ENCODE results near the gene SNTB2.
A peak's percentile ranks its signal among the peaks of the same experiment; 100 is the strongest.

SNTB2 gene

GRCh38 chr16:69310653-69311532 lies 123.9 kb downstream of the SNTB2 start, which contains the start of gene VPS4A:
VPS4A (plus strand) TSS chr16:69311350; CDS start chr16:69311512, 162 bp downstream.
- WGBS: 12% methylated on average over 65 of the region's 70 CpGs
- Histone ChIP-seq H3K4me1 (ENCODE audit: insufficient read depth, low read length) (peaks cover 4% of the 10 kb centered on the region; the same call in 1 of the 2 replicates), H3K36me3 (ENCODE audit: insufficient read depth, low read length) (peaks cover 18% of the 10 kb centered on the region), H3K27ac (ENCODE audit: low read depth, low read length) (peak within 1 kb of the TSS; percentile 72; the same call in 1 of the 2 replicates), H3K27me3 (ENCODE audit: insufficient read depth, low read length) (no peaks in the 10 kb centered on the region), H3K9ac (ENCODE audit: low read depth, low read length) (peak within 1 kb of the TSS; percentile 87), H3K9me3 (ENCODE audit: insufficient read depth, low read depth, low read length) (no peaks in the 10 kb centered on the region), H3K4me3 (ENCODE audit: low read length) (peak within 1 kb of the TSS; percentile 86)

- H3K27ac ChIP-seq (ENCODE audit: low read depth, low read length): peak overlapping the region; percentile 72; the same call in 1 of the 2 replicates
- peaks cover 4% of the 10 kb centered on the region; the same call in 1 of the 2 replicates for H3K4me1 ChIP-seq (ENCODE audit: insufficient read depth, low read length)
- H3K9ac ChIP-seq (ENCODE audit: low read depth, low read length): peak overlapping the region; percentile 87
- peak overlapping the region; percentile 86 for H3K4me3 ChIP-seq (ENCODE audit: low read length)
- peaks cover 26% of the 10 kb centered on the region for H3K36me3 ChIP-seq (ENCODE audit: insufficient read depth, low read length)
- no peaks in the 10 kb centered on the region for H3K9me3 ChIP-seq (ENCODE audit: insufficient read depth, low read depth, low read length)
- WGBS: 3% methylated on average over 59 of the region's 59 CpGs
- no peaks in the 10 kb centered on the region for H3K27me3 ChIP-seq (ENCODE audit: insufficient read depth, low read length)
Measured at GRCh38 chr16:69311533-69312387, 124.8 kb downstream of the SNTB2 start.

DNA sequence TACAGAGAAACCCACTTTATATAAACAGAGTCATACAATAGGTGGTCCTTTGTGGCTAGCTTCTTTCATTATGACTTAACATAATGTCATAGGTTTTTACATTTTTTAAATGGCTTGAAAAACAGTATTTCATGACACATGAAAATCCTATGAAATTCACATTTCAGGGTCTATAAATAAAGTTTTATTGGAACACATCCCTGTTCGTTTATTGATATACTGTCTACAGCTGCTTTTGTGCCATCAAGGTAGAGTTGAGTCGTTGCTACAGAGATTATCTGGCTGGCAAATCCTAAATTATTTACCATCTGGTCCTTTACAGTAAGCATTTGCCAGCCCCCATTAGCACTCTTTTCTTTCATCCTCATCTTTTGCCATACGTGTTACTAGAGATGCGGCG lies 126.5 kb downstream of the SNTB2 start:
- H3K9ac ChIP-seq (ENCODE audit: low read depth, low read length): no peak overlapping the region
- H3K9me3 ChIP-seq (ENCODE audit: insufficient read depth, low read depth, low read length): no peaks in the 10 kb centered on the region
- no peaks in the 10 kb centered on the region for H3K27me3 ChIP-seq (ENCODE audit: insufficient read depth, low read length)
- H3K27ac ChIP-seq (ENCODE audit: low read depth, low read length): no peak overlapping the region
- H3K4me3 ChIP-seq (ENCODE audit: low read length): no peak overlapping the region
- peaks cover 37% of the 10 kb centered on the region for H3K36me3 ChIP-seq (ENCODE audit: insufficient read depth, low read length)
- H3K4me1 ChIP-seq (ENCODE audit: insufficient read depth, low read length): peaks cover 4% of the 10 kb centered on the region; the same call in 1 of the 2 replicates
- 98% methylated on average over 5 of the region's 5 CpGs for WGBS

DNA sequence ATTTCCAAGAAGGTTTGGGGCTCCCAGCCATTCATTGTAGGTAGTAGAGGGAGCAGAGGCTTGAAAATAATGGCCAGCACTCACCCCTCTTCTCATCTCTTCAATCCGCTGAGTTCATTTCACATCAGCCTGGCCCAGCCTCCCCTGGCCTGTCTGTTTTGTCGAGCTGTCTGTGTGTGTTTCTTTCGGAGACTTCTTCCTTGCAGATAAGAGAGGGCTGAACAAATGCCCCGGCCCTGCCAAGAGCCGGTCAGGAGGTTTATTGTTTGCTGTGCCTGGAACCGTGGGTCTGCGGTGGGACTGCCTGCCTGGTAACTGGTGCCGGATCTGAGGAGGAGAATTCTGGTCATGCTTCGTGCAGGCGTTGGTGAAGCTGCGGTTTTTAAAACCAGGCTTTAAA lies 127.6 kb downstream of the SNTB2 start:
- H3K9me3 ChIP-seq (ENCODE audit: insufficient read depth, low read depth, low read length): no peaks in the 10 kb centered on the region
- WGBS: 97% methylated on average over 11 of the region's 11 CpGs
- peaks cover 4% of the 10 kb centered on the region; the same call in 1 of the 2 replicates for H3K4me1 ChIP-seq (ENCODE audit: insufficient read depth, low read length)
- peaks cover 47% of the 10 kb centered on the region for H3K36me3 ChIP-seq (ENCODE audit: insufficient read depth, low read length)
- H3K4me3 ChIP-seq (ENCODE audit: low read length): no peak overlapping the region
- no peak overlapping the region for H3K9ac ChIP-seq (ENCODE audit: low read depth, low read length)
- no peaks in the 10 kb centered on the region for H3K27me3 ChIP-seq (ENCODE audit: insufficient read depth, low read length)
- H3K27ac ChIP-seq (ENCODE audit: low read depth, low read length): no peak overlapping the region

DNA sequence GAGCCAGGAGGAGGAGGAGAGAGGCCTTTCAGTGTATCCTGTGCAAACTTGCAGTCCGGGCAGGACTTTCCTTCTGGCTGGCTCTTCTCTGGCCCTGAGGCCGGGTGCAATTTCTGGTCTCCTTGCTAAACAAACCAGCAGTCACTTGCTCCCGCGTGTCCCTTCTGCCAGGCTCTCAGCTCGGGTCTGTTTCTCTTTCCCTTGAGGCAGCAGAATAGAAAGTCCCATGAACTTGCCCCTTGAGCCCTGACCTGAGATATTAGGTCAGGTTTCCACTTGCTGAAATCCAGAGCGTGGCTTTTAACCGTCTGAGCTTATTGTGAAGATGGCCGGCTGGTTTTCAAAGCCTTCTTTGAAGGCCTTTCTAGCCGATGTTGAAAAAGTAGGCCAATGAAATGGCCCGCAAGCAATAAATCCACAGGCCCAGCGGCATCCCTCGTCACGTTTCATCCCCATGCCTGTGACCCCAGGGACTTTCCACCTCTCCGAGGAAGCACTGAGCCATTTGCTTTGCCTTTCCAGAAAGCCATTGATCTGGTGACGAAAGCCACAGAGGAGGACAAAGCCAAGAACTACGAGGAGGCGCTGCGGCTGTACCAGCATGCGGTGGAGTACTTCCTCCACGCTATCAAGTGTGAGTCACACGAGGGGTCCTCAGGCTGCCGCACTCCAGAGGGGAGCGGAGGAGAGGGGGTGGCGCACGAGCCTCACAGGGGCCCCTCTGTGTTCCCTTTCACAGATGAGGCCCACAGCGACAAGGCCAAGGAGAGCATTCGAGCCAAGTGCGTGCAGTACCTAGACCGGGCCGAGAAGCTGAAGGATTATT lies 128.7 kb downstream of the SNTB2 start:
- WGBS: 95% methylated on average over 30 of the region's 30 CpGs
- H3K36me3 ChIP-seq (ENCODE audit: insufficient read depth, low read length): peaks cover 59% of the 10 kb centered on the region
- no peak overlapping the region for H3K9ac ChIP-seq (ENCODE audit: low read depth, low read length)

GRCh38 chr16:69316595-69317034 lies 129.7 kb downstream of the SNTB2 start:
- H3K4me3 ChIP-seq (ENCODE audit: low read length): no peak overlapping the region
- H3K9ac ChIP-seq (ENCODE audit: low read depth, low read length): no peak overlapping the region
- H3K9me3 ChIP-seq (ENCODE audit: insufficient read depth, low read depth, low read length): no peaks in the 10 kb centered on the region
- no peaks in the 10 kb centered on the region for H3K27me3 ChIP-seq (ENCODE audit: insufficient read depth, low read length)
- H3K4me1 ChIP-seq (ENCODE audit: insufficient read depth, low read length): peaks cover 4% of the 10 kb centered on the region; the same call in 1 of the 2 replicates
- peaks cover 68% of the 10 kb centered on the region for H3K36me3 ChIP-seq (ENCODE audit: insufficient read depth, low read length)
- 96% methylated on average over 17 of the region's 17 CpGs for WGBS
- no peak overlapping the region for H3K27ac ChIP-seq (ENCODE audit: low read depth, low read length)

More for the DNA sequence above, 128.7 kb downstream of the SNTB2 start:
- Histone ChIP-seq H3K27ac (ENCODE audit: low read depth, low read length) (no peak overlapping the region), H3K4me1 (ENCODE audit: insufficient read depth, low read length) (peaks cover 4% of the 10 kb centered on the region; the same call in 1 of the 2 replicates), H3K9me3 (ENCODE audit: insufficient read depth, low read depth, low read length) (no peaks in the 10 kb centered on the region), H3K27me3 (ENCODE audit: insufficient read depth, low read length) (no peaks in the 10 kb centered on the region), H3K4me3 (ENCODE audit: low read length) (no peak overlapping the region)

GRCh38 chr16:69318177-69318910 lies 131.4 kb downstream of the SNTB2 start:
- H3K9me3 ChIP-seq (ENCODE audit: insufficient read depth, low read depth, low read length): no peaks in the 10 kb centered on the region
- H3K4me1 ChIP-seq (ENCODE audit: insufficient read depth, low read length): no peaks in the 10 kb centered on the region
- no peak overlapping the region for H3K27ac ChIP-seq (ENCODE audit: low read depth, low read length)
- no peak overlapping the region for H3K9ac ChIP-seq (ENCODE audit: low read depth, low read length)
- peaks cover 84% of the 10 kb centered on the region for H3K36me3 ChIP-seq (ENCODE audit: insufficient read depth, low read length)
- no peaks in the 10 kb centered on the region for H3K27me3 ChIP-seq (ENCODE audit: insufficient read depth, low read length)
- WGBS: 96% methylated on average over 30 of the region's 30 CpGs
- no peak overlapping the region for H3K4me3 ChIP-seq (ENCODE audit: low read length)

DNA sequence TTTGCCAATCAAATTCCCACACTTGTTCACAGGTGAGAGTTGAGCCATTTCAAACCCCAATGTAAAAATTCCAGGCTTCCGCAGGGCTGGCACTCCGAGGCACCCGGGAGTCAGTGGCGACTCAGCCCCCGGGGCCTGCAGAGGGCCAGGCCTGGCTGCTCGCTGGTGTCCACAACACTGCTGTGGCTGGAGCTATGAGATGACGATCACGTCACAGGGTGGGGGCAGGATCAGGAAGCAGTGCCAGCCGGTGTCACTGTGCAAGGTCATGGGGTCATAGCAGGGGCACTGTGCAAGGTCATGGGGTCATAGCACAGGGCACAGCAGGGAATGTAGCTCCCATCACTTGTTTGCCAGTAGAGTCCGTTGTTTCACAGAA lies 131.9 kb downstream of the SNTB2 start:
- Histone ChIP-seq H3K36me3 (ENCODE audit: insufficient read depth, low read length) (peaks cover 86% of the 10 kb centered on the region), H3K9ac (ENCODE audit: low read depth, low read length) (no peak overlapping the region)
- 96% methylated on average over 10 of the region's 10 CpGs for WGBS

GRCh38 chr16:69319381-69319780 lies 132.4 kb downstream of the SNTB2 start:
- Histone ChIP-seq H3K9me3 (ENCODE audit: insufficient read depth, low read depth, low read length) (no peaks in the 10 kb centered on the region), H3K4me1 (ENCODE audit: insufficient read depth, low read length) (no peaks in the 10 kb centered on the region), H3K27ac (ENCODE audit: low read depth, low read length) (no peak overlapping the region), H3K36me3 (ENCODE audit: insufficient read depth, low read length) (peaks cover 87% of the 10 kb centered on the region), H3K4me3 (ENCODE audit: low read length) (no peak overlapping the region), H3K9ac (ENCODE audit: low read depth, low read length) (no peak overlapping the region), H3K27me3 (ENCODE audit: insufficient read depth, low read length) (no peaks in the 10 kb centered on the region)
- WGBS: 91% methylated on average over 9 of the region's 9 CpGs

More for the DNA sequence above, 131.9 kb downstream of the SNTB2 start:
- Histone ChIP-seq H3K27me3 (ENCODE audit: insufficient read depth, low read length) (no peaks in the 10 kb centered on the region), H3K9me3 (ENCODE audit: insufficient read depth, low read depth, low read length) (no peaks in the 10 kb centered on the region), H3K4me1 (ENCODE audit: insufficient read depth, low read length) (no peaks in the 10 kb centered on the region), H3K27ac (ENCODE audit: low read depth, low read length) (no peak overlapping the region), H3K4me3 (ENCODE audit: low read length) (no peak overlapping the region)

Measured in HUES64 (cell line).